ENCODE data around the gene KLF3. TPM values are rescaled to one million over a fixed set of nuclear protein-coding genes. Genes with fewer than 3 reads are reported as not detected.
A peak's percentile ranks its signal among the peaks of the same experiment; 100 is the strongest.

The KLF3 gene
- total and polyA plus RNA-seq, 9 of the 15 experiments (the other 6 are each of a cell fraction or from before 2014, with no cell fraction given) = 9.9 to 47.2 (median 18.1) TPM

DNA sequence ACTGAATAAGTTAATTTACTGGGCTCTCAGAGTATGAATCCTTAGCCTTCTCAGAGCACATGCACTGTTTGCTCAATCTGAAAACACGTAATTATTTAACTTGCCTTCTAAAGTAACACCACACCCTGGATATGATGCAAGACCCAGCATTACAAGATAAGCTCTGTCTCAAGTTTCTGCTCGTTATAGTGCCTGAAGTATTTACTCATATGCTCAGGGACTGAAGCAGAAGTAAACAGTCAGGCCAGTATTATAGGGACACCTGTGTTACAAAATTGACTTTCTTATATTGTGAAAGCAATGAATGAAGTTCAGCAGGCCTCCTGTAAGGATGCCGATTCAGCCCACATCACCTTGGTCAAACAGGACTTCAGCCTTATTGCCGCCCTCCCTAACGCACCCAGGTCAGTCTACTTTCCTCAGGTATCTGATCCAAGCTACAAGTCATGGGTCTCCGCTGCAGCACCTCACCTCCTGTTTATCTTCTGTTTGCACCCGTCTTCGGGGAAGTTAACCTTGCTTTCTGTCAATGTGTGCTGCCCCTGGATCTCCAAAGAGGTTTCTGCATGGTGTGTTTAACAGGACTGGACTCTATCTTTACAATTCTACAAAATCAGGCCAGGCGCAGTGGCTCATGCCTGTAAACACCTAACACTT is 42.8 kb upstream of the KLF3 start (continued):
- no peak for TF ChIP-seq GTF2A2 (tag; IDR thresholded peaks at IDR 0.05)
- no peak for TF ChIP-seq ZNF232 (CRISPR knock-in tag; IDR thresholded peaks at IDR 0.05)
- no peak for TF ChIP-seq RB1 (IDR thresholded peaks at IDR 0.05; ENCODE audit: low read depth)
- TF ChIP-seq, protein P1, sequence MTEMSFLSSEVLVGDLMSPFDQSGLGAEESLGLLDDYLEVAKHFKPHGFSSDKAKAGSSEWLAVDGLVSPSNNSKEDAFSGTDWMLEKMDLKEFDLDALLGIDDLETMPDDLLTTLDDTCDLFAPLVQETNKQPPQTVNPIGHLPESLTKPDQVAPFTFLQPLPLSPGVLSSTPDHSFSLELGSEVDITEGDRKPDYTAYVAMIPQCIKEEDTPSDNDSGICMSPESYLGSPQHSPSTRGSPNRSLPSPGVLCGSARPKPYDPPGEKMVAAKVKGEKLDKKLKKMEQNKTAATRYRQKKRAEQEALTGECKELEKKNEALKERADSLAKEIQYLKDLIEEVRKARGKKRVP (CRISPR knock-in tag; IDR thresholded peaks at IDR 0.05) = peak; percentile 96
- TF ChIP-seq, protein P2, sequence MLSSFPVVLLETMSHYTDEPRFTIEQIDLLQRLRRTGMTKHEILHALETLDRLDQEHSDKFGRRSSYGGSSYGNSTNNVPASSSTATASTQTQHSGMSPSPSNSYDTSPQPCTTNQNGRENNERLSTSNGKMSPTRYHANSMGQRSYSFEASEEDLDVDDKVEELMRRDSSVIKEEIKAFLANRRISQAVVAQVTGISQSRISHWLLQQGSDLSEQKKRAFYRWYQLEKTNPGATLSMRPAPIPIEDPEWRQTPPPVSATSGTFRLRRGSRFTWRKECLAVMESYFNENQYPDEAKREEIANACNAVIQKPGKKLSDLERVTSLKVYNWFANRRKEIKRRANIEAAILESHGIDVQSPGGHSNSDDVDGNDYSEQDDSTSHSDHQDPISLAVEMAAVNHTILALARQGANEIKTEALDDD (IDR thresholded peaks at IDR 0.05) = peak; percentile 78
- TF ChIP-seq, protein P3, sequence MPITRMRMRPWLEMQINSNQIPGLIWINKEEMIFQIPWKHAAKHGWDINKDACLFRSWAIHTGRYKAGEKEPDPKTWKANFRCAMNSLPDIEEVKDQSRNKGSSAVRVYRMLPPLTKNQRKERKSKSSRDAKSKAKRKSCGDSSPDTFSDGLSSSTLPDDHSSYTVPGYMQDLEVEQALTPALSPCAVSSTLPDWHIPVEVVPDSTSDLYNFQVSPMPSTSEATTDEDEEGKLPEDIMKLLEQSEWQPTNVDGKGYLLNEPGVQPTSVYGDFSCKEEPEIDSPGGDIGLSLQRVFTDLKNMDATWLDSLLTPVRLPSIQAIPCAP (CRISPR knock-in tag; IDR thresholded peaks at IDR 0.05; ENCODE audit: borderline replicate concordance) = no peak
- TF ChIP-seq, protein P4, sequence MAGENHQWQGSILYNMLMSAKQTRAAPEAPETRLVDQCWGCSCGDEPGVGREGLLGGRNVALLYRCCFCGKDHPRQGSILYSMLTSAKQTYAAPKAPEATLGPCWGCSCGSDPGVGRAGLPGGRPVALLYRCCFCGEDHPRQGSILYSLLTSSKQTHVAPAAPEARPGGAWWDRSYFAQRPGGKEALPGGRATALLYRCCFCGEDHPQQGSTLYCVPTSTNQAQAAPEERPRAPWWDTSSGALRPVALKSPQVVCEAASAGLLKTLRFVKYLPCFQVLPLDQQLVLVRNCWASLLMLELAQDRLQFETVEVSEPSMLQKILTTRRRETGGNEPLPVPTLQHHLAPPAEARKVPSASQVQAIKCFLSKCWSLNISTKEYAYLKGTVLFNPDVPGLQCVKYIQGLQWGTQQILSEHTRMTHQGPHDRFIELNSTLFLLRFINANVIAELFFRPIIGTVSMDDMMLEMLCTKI (IDR thresholded peaks at IDR 0.05; ENCODE audit: partially characterized antibody) = no peak
- no peak for TF ChIP-seq STAT5B (CRISPR knock-in tag; IDR thresholded peaks at IDR 0.05)
- TF ChIP-seq, protein P5, sequence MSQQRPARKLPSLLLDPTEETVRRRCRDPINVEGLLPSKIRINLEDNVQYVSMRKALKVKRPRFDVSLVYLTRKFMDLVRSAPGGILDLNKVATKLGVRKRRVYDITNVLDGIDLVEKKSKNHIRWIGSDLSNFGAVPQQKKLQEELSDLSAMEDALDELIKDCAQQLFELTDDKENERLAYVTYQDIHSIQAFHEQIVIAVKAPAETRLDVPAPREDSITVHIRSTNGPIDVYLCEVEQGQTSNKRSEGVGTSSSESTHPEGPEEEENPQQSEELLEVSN (IDR thresholded peaks at IDR 0.05; ENCODE audit: borderline replicate concordance in 1 of 2, extremely low read depth in 1 of 2, insufficient read depth in 1 of 2, insufficient read length in 1 of 2, low read depth in 1 of 2, low read length in 1 of 2, poor library complexity in 1 of 2, severe bottlenecking in 1 of 2) = peak in 1 of 2 experiments; percentile 15
- no peak for TF ChIP-seq BCOR (IDR thresholded peaks at IDR 0.05)
- TF ChIP-seq, protein P6, sequence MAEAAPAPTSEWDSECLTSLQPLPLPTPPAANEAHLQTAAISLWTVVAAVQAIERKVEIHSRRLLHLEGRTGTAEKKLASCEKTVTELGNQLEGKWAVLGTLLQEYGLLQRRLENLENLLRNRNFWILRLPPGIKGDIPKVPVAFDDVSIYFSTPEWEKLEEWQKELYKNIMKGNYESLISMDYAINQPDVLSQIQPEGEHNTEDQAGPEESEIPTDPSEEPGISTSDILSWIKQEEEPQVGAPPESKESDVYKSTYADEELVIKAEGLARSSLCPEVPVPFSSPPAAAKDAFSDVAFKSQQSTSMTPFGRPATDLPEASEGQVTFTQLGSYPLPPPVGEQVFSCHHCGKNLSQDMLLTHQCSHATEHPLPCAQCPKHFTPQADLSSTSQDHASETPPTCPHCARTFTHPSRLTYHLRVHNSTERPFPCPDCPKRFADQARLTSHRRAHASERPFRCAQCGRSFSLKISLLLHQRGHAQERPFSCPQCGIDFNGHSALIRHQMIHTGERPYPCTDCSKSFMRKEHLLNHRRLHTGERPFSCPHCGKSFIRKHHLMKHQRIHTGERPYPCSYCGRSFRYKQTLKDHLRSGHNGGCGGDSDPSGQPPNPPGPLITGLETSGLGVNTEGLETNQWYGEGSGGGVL (CRISPR knock-in tag; IDR thresholded peaks at IDR 0.05) = no peak
- TF ChIP-seq, protein P7, sequence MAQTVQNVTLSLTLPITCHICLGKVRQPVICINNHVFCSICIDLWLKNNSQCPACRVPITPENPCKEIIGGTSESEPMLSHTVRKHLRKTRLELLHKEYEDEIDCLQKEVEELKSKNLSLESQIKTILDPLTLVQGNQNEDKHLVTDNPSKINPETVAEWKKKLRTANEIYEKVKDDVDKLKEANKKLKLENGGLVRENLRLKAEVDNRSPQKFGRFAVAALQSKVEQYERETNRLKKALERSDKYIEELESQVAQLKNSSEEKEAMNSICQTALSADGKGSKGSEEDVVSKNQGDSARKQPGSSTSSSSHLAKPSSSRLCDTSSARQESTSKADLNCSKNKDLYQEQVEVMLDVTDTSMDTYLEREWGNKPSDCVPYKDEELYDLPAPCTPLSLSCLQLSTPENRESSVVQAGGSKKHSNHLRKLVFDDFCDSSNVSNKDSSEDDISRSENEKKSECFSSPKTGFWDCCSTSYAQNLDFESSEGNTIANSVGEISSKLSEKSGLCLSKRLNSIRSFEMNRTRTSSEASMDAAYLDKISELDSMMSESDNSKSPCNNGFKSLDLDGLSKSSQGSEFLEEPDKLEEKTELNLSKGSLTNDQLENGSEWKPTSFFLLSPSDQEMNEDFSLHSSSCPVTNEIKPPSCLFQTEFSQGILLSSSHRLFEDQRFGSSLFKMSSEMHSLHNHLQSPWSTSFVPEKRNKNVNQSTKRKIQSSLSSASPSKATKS (CRISPR knock-in tag; IDR thresholded peaks at IDR 0.05) = no peak
- TF ChIP-seq GATA2 (CRISPR knock-in tag; IDR thresholded peaks at IDR 0.05) = peak; percentile 47; the same call in 1 of the 2 replicates
- no peak for TF ChIP-seq ZNF780A (CRISPR knock-in tag; IDR thresholded peaks at IDR 0.05)
- TF ChIP-seq MTA3 (IDR thresholded peaks at IDR 0.05; ENCODE audit: borderline replicate concordance) = peak; percentile 25; the same call in 1 of the 2 replicates
- peak; percentile 67 for TF ChIP-seq CXXC5 (CRISPR knock-in tag; IDR thresholded peaks at IDR 0.05)
- no peak for TF ChIP-seq ZNF134 (CRISPR knock-in tag; conservative IDR thresholded peaks at IDR 0.05)
- no peak for TF ChIP-seq HDGF (IDR thresholded peaks at IDR 0.05)
- no peak for TF ChIP-seq ZNF551 (CRISPR knock-in tag; IDR thresholded peaks at IDR 0.05)

All from K562 (cell line).